ENCODE data around the gene NFATC2.

Gene NFATC2

GRCh38 chr20:51456511-51457509 lies 85.7 kb downstream of the NFATC2 start:
- TF ChIP-seq CTCF (IDR thresholded peaks at IDR 0.05; ENCODE audit: extremely low read depth, missing control alignments) = no peak
- no peak for DNase-seq (ENCODE audit: low spot score)

- TF ChIP-seq CTCF (IDR thresholded peaks at IDR 0.05; ENCODE audit: extremely low read depth, missing control alignments) = no peak
- DNase-seq (ENCODE audit: low spot score) = no peak
Observed at GRCh38 chr20:51454250-51454865, 88.2 kb downstream of the NFATC2 start.

GRCh38 chr20:51452734-51453365 lies 89.7 kb downstream of the NFATC2 start:
- no peak for DNase-seq (ENCODE audit: low spot score)
- no peak for TF ChIP-seq CTCF (IDR thresholded peaks at IDR 0.05; ENCODE audit: extremely low read depth, missing control alignments)

- TF ChIP-seq CTCF (IDR thresholded peaks at IDR 0.05; ENCODE audit: extremely low read depth, missing control alignments) = no peak
- DNase-seq (ENCODE audit: low spot score) = no peak
Observed at GRCh38 chr20:51452091-51452613, 90.4 kb downstream of the NFATC2 start.

DNA sequence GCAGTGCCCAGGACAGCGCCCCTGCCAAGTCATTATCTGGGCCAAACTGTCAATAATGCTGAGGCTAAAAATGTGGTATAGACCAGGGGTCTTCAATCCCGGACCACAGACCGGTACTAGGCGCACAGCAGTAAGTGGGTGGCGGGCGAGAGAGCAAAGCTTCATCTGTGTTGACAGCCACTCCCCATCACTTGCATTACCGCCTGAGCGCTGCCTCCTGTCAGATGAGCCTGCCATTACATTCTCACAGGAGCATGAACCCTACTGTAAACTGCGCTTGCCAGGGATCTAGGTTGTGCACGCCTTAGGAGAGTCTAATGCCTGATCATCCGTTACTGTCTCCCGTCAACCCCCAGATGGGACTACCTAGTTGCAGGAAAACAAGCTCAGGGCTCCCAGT lies 91.0 kb downstream of the NFATC2 start:
- TF ChIP-seq CTCF (IDR thresholded peaks at IDR 0.05; ENCODE audit: extremely low read depth, missing control alignments) = no peak
- DNase-seq (ENCODE audit: low spot score) = no peak

- DNase-seq (ENCODE audit: low spot score) = no peak
- TF ChIP-seq CTCF (IDR thresholded peaks at IDR 0.05; ENCODE audit: extremely low read depth, missing control alignments) = no peak
Observed at GRCh38 chr20:51450984-51451383, 91.5 kb downstream of the NFATC2 start.
